A673 (cell line): ENCODE results near the gene LEP.

Experiments
- CTCF ChIP-seq: fragments of 300-800, 200-600 bp; sonication (generic); conservative IDR thresholded peaks from 2 replicates; pipeline ENCODE4 v1.5.1; 2017; ENCODE audit warnings: low read depth, mild to moderate bottlenecking, antibody characterized with exemption, low read length, moderate library complexity, mixed read lengths
- EZH2 ChIP-seq: fragments of 200-600 bp; sonication (generic); IDR thresholded peaks from 2 replicates; pipeline ENCODE4 v1.6.1; 2017; ENCODE audit warnings: borderline replicate concordance, low read depth, mild to moderate bottlenecking, mixed read lengths, antibody characterized with exemption, low read length; ENCODE audit not compliant: poor library complexity, severe bottlenecking

GRCh38 chr7:128206747-128207500 lies 34.2 kb upstream of the LEP start:
- TF ChIP-seq CTCF (no peak), EZH2 (no peak)
